NCI-H82 treated with DMSO at 0.1 percent for 48 hours (cell line): ENCODE measurements around the gene ITPK1.

Experiments used
- DNase-seq: peaks from one replicate; lab custom pipeline; 2025; ENCODE audit not compliant: unreplicated experiment; lab: John Stamatoyannopoulos, UW

ITPK1 gene

DNA sequence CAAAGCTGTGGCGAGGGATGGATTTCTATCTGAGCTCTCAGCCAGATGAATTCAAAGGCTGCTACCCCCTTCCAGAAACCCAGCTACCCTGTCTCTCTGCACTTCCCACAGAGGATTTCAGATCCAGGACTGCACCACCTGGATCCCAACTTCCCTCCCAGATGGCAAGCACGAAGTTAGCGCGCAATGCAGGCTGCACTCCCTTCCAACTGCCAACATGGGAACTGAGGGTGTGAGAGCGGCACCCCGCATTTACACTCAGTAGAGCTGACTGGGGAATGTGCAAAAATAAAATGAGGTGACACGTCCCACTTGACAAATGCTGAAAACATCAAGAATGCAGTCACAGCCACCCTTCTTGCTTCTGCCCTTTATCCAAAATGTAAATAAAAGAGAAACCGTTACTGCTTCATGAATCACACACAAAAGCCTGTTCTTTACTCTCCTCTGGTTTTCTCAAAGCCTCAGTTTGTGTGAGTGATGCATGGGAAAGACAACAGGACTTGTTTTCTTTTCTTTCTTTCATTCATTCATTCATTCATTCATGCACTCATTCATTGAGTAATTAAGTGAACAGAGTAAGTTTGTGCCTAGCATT lies 85.7 kb downstream of the ITPK1 start:
- no peak for DNase-seq

DNA sequence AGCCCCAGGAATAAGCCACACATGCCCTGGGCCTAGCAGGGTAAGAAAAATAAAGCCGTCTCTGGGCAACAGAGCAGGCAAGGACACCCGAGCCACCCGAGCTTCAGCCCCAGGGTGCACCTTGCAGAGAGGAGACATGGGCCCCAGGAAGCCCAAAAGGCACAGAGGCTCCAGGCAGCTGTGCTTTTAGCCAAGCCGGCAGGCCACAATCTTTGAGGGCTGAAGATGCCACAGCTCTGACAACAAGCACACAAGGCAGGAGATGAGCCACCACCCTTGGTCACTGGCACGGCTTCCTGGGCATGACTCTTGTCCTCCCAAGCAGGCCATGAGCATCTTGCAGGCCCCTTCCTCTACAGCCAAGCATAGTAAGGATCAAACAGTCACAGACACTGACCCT lies 86.3 kb downstream of the ITPK1 start:
- DNase-seq, result no peak

DNA sequence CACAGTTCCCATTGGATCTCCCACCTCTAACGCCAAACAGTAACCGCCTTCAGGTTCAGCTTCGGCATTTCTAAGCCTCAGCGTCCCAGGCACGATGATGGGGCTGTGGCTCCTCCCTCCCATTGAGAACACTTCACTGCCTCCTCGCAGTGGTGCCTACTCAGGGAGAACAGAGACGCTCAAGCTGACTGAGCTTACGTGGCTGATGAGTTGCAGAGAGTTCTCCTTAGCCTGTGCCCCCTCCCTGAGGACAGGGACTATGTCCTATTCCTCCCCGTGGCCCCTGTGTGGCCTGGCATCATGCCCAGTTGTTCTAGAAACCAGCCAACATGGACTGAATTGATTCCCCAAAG lies 87.0 kb downstream of the ITPK1 start:
- DNase-seq, result no peak

DNA sequence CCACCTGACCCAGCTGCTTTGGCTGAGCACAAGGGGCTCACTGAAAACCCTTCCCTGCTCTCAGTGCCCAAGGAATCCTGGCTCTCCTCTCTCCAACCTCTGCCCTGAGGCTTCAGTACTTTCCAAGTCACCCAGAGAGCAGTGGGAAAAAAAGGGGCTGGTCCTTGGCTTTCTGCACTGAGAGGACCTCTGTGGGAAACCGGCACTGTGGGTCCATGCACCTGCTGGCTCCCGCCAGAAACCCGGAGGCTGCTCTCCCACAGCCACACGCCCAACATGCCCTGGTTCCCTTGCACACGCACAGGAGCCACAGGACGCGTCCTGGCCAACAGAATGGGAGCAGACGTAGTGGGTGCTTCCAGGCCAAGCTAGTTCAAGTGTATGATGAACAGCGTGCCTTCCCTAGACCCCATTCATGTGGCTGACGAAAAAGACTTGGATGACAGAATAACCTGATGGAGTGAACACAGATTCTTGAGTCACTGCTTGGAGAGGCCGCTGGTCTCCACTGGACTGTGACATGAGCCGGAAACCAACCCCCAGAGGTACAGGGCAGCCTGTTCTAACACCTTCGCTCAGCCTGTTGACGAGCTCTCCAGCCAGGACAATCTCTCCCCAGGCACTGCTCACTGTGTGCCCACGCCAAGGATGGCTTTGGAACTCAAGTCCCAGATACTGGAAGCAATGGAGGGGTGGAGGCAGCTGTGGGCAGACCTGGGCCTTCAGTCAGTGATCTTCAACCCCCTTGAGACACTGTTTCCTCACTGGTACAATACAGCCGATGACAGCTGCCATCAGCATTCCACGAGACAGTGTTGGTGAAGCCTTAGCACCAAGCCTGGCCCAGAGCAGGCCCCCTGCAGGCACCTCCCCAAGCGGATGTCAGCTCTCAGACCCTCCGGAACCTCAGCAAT lies 87.7 kb downstream of the ITPK1 start:
- no peak for DNase-seq

DNA sequence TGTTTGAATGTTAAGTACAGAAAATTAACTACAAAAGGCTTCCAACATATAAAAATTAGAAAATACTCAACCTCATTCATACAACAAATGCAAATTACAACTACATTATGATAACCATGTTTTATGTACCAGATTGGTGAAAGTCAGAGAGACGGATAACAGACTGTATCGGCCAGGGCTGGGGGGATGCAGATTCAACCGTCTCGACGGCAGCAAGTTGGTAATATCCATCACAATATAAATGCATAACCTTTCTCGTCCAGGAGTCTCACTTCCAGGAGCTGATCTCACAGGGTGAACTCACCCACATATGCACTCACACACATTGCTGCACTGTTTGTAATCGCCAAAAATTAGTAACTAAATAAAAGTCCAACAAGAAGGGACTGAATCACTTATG lies 89.4 kb downstream of the ITPK1 start:
- no peak for DNase-seq

DNA sequence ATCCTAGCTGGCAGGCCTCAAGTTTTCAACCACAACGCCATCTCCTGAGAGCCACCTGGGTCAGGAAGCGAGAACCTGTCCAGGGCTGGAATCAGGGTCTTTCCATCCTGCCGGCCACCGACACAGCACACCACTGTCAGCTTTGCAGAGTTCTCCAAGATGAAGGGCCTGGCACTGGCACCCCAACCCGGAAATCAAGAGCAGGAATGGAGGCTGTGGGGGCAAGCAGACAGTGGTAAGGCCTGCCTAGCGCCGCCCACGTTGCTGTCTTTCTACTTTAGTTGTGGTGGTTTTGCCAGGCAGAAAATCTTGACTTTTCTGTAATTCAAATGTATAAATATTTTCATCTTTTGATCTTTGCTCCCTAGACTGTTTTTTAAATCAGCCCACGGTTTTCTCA lies 90.7 kb downstream of the ITPK1 start:
- no peak for DNase-seq

DNA sequence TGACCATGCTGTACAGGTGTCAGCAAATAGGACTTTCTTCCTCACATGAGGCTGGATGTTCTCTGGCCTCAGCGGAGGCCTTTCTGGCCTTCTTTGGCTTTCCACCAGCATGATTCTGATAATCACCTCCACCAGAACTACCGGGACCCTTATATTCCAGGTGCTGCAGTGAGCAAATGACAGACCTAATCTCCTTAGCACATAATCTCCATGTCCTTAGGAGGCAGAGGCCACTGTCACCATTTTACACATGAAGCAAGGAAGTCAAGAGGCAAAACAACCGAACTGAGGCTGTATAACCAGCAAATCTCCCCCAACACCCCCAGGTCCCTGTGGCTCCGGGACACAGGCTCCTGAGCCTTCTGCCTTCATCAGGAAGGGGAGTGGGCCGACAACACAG lies 91.2 kb downstream of the ITPK1 start:
- peak; percentile 71 for DNase-seq

DNA sequence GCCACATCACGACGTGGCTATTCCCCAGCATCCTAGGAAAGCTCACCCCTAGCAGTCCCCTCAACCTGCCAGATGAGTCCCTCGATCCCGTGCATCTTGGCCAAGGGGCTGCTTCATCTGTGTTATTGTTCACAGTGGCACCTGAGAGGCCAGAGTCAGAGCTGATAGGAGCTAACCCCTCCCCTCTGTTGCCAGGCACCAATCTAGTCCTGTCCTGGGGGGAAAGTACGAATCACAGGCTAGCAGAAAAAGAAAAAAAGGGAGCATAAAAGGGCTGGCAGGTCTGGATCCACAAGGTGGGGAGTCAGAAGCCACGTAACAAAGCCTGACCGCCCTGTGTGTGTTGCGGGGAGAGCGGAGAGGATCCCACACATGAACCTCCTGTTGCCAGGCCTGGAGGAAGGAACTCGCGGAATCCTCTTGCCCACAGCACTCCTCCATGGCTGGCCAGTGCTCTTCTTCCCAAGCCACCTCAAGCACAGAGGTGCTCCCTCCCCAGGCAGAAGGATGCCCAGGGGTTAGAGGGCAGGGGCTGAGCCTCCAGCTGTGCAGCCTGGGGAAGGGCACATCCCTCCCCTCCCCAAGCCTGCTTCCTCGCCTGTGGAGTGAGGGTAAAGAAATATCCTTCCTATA lies 91.8 kb downstream of the ITPK1 start:
- no peak for DNase-seq

DNA sequence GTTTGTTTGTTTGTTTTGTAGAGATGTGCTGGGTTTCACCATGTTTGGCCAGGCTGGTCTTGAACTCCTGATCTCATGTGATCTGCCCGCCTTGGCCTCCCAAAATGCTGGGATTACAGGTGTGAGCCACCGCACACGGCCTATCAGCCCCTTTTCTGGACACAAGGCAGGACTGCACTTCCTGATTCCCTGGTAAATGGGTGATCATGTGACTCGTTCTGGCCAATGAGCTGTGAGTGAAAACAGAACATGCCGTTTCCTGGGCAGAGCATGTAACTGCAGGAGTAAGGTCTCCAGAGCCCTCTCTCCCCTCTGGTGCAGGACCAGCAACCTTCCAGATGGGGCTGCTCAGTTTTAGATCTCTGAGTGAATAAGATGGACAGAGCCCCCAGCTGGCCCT lies 92.7 kb downstream of the ITPK1 start:
- DNase-seq, result no peak

DNA sequence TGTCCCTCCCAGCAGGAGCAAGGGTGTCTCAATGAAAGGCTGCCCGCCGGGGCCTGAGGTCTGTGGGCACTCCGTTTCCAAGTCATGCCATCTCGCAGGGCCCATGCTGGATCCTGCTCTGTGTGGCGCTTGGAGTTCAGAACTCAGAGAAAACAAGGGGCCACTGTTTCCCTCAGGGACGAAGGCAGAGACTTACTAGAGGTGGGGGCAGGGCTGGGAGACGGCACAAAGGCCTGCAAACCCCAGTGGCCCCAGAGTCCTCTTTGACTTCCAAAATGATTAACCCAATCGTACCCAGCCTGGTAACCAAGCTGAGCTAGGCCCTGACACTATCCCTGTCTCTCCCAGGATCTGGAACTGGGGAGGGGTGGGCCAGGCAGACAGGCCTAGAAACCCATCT lies 95.8 kb downstream of the ITPK1 start:
- no peak for DNase-seq

DNA sequence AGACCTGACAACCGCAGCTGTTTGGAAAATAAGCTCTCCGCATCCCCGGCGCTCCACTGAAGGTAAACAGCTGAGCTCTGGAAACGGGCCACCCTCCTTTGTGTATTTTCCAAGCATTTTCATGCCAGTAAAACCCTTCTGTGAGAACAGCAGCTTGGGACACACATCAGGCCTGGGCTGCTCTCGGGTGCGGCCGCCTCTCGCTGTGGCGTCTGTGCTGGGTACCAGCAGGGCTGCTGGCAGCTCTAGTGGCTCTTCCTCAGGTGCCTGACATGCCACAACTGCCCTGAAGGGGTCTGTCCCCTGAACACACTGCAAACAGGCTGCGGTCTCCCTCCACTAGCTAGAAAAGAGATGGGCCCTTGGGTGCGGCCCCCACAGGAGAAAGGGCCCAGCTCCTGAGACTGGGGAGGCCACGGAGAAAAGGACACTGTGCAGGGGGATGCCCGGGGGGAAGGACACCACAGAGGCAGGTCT lies 96.3 kb downstream of the ITPK1 start:
- no peak for DNase-seq

DNA sequence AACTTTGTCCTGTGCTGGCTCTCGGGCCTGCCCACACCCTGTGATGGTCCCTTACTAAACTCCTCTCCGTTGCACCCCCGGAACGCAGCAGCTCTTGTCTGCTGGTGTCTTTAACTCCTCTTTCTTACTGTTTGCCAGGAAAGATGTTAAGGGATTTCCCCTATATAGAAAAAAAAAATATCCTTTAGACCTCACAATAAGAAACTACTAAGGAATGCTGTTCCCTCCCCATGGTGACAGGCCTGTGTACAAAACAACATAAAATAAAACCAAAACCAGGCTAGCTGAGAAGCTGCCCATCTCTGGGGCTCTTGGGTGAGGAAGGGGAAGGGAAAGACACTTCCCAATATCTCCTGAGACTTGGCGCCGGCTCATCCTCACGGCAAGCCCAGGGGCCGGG lies 97.4 kb downstream of the ITPK1 start:
- no peak for DNase-seq

DNA sequence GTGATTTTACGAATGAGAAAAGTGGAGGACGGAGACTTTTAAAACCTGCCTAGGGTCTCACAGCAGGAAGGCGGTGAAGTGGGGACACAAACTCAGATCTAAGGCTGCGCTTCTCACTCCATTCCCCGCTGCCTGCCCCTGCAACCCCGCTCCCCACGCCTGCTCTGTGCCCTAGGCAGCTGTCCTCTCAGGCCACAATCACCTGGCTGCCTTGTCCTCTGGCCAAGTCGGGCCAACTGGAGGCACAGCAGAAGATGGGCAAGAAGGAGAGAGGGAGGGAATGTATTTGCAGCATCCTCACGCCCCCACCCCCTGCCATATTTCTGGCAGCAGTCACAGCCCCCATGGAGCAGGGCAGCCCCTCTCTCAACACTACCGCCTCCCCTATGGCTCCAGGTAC lies 97.8 kb downstream of the ITPK1 start:
- no peak for DNase-seq

DNA sequence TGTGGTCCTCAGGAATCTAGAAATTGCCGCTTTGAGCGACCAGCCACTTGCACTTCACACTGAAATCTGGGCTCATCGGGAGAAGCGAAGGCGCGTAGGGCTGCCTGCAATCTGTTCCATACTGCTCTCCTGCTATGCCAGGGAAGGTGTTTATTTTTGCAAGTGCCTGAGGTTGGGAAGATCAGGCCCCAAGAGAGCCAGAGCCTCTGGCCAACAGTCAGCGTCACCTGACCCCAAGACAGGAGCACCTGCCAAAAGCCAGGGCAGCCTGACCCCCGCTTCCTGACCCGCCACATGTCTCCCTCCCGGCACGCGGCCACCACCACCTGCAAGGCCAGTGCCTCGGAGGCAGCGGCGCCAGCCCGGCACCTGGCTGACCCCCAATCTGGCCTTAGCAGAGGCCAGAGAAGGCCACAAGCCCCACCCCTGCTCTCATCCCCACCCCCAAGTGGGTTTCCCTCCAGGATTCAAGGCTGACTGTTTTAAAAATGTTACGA lies 98.4 kb downstream of the ITPK1 start:
- DNase-seq, result no peak

DNA sequence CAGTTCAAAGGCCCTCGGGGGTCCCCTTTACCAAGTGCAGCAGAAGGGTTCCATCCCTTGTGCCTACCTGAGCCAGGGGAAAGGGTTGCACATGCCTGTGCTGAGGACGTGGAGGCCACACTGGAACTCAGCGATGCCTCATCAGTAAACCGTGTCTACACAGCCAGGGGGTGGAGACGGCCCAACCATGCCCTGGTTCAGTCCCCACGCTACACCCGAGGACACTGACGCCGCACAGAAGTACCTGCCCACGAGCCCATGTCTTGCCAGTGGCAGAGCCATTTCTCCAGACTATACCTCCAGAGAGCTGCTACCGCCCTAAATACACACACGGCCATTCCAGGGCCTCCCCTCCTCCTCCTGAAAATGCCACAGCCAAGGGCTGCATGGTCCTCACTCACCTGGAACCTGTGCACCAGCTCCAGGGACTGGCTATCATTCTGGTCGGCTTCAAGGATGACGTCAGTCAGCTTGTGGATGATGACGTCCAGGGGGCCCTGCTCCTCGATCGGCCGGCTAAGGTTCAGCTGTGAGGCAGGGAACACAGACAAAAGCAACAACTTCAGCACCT lies 99.4 kb downstream of the ITPK1 start:
- DNase-seq, result no peak

DNA sequence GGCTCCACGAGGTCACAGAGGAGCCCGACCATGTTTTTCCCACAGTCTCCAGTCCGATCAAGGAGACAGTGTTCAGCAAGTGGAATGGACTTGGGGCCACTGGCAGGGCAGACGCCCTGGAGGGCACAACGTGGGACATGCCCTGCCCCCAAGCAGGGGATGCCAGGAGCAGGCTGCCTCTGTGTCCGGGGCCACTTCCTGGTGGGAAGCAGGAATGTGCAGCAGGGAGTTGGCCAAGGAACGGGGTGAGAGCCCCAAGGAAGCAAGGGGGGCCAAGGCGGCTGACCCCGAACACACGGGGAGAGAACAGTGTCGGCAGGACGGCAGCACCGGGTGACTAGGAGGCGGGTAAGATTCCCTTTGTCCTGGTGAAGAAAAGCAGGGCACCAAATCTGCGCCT lies 100.2 kb downstream of the ITPK1 start:
- DNase-seq, result no peak

DNA sequence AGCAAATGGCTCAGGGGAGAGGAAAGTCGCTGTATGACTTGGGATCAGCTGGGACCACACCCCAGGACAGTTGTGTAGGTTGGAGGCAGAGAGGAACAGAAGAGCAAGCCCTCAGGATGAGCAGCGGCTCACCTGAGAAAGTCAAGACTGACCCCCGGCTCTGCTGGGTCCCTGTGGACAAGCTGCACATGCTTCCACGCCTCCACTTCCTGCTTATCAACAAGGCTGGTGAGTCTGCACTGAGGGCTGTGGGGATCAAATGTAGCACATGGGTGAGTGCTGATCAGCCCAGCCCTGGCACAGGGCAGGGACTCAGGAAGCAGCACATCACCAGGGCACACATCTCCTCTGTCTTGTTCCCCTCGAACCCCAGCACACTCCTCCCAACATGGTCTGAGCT lies 100.7 kb downstream of the ITPK1 start:
- DNase-seq, result no peak

DNA sequence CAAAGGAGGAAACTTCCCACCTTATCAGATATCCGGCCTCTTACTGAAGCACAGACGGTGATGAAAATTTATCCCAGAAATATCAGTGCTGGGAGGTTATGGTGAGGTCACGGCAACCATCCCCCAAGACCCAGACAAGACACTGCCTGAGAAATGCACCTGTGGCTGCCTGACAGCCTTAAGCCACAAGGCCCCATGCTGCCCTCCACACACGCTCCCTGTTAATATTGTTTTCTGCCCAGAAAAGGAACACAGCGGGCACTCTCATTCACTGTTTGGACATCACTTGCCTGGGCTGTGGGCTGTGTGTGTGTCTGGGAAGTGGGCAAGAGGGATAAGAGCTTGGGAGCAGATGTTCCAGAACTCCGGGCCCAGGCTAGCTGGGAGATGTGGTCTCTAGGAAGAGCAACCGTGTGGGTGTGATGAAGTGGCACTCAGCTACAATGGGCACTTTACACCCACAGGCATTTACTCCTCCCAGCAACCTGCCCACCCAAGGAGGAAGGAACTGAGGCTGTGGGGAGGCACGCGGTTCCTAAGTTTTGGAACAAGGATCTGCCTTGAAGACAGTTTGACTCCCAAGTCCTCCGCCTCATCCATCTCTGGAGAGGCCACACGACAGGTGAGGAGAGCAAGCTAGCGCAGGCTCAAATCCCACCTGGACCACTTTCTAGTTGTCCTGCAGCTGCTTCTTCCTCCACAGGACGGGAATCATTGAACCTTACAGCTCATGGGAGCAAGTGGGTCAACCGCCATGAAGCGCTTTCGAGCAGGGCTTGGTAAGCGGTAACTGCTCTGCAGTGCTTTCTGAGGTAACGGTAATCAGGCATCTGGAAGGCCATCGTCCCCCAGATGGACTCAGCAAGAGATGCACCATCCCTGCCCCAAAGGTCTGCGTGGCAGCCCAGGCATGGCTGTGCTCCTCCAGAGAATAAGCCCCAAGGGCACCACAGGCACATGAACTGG lies 101.4 kb downstream of the ITPK1 start:
- DNase-seq, result no peak

DNA sequence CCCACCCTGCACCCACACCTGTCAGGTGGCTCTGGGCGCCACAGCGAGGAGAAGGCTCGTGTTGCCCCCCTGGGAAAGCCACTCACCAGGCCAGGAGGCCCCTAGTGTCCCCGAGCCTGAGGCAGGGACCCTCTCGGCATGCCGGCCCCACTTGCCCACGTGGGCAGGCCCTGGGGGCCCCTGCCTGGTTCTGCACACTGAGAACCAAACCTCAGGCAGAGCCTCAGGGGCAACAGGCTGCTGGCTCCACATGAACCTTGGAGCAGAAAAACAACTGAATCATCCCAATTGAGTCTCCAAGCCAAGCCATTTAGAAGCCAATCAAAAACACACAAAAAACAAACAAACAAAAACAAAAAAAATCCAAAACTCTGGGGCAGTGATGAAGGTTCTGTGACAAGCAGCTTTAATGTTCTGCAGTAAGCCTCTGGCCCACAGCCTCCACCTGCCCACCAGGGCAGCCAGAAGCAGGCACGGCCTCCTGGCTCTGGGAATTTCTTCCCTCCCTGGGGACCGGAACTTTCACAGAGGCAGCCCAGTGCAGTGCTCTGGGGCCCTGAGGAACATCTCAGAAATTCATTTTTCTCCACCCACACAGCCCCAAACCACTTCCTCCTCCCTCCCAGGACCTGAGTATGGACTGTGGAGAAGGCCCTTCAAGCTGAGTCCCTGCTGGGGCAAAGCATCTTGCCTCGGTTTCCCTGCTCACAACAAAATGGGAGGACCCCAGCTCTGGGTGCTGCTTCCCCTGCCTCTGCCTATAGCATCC lies 102.6 kb downstream of the ITPK1 start:
- no peak for DNase-seq

DNA sequence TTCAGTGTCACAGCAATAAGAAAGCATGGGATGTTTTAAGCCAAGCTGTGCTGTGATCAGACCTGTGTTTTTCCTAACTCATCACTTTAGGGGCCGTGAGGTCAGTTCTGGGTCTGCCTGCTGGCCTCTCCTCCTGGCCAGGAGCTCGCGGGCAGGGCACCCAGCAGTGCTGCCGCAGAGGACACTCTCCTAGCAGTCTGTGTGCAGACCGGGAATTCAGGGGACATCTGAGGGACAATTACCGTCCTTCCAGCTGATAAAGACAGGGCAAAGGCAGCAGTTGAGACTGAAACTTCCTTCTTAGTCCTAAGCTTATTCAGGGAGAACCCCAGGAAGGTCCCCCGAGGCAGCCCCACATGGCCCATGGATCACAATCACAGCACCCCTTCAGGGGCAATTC lies 103.2 kb downstream of the ITPK1 start:
- DNase-seq, result no peak
